Activated naive CD8-positive, alpha-beta T cell treated with anti-CD3 and anti-CD28 coated beads, Interleukin-2, amount 50 U/mL, for 16 hours (primary cell): ENCODE data around the gene LZTR1.
"Not testable (repeated sequence)": the region's sequence is repeated elsewhere in the genome, so short reads cannot be mapped to it uniquely, and the experiment has no call there.

Experiments
- DNase-seq: peaks from one replicate; pipeline ENCODE4 v3.0.0-alpha.2; 2020; ENCODE audit warnings: low read depth, low spot score

Gene LZTR1

GRCh38 chr22:20981787-20982562 lies at the start of gene LZTR1:
TSS of gene LZTR1 (plus strand) at chr22:20982297. CDS start at chr22:20982372, 75 bp downstream.
- peak; percentile 41 for DNase-seq

- no peak for DNase-seq
Measured at GRCh38 chr22:20933910-20934309, 48.2 kb upstream of the LZTR1 start.

GRCh38 chr22:20935049-20935448 lies 47.0 kb upstream of the LZTR1 start:
- DNase-seq = not testable (repeated sequence)

GRCh38 chr22:20935780-20936539 lies 46.1 kb upstream of the LZTR1 start:
- DNase-seq = not testable (repeated sequence)

- no peak for DNase-seq
Measured at GRCh38 chr22:20937031-20937793, 44.9 kb upstream of the LZTR1 start.

GRCh38 chr22:20937794-20938671 lies 44.1 kb upstream of the LZTR1 start:
- no peak for DNase-seq

- DNase-seq = not testable (repeated sequence)
Measured at GRCh38 chr22:20939457-20940185, 42.5 kb upstream of the LZTR1 start.

- DNase-seq = no peak
Measured at GRCh38 chr22:20940186-20940651, 41.9 kb upstream of the LZTR1 start.

GRCh38 chr22:20940904-20941385 lies 41.2 kb upstream of the LZTR1 start:
- DNase-seq = no peak

- not testable (repeated sequence) for DNase-seq
Measured at GRCh38 chr22:20942203-20942902, 39.7 kb upstream of the LZTR1 start.

GRCh38 chr22:20943104-20943933 lies 38.8 kb upstream of the LZTR1 start:
- DNase-seq = no peak

- DNase-seq = no peak
Measured at GRCh38 chr22:20944042-20944441, 38.1 kb upstream of the LZTR1 start.

- DNase-seq = no peak
Measured at GRCh38 chr22:20945578-20945934, 36.5 kb upstream of the LZTR1 start.

GRCh38 chr22:20946080-20946986 lies 35.8 kb upstream of the LZTR1 start:
- no peak for DNase-seq

- no peak for DNase-seq
Measured at GRCh38 chr22:20946991-20947390, 35.1 kb upstream of the LZTR1 start.

- no peak for DNase-seq
Measured at GRCh38 chr22:20948450-20948849, 33.6 kb upstream of the LZTR1 start.

GRCh38 chr22:20948989-20949388 lies 33.1 kb upstream of the LZTR1 start:
- no peak for DNase-seq
